ENCODE results near the gene USP11. TPM values are rescaled to one million over a fixed set of nuclear protein-coding genes. Genes with fewer than 3 reads are reported as not detected.

USP11 gene
- total RNA-seq, 1 experiment from 2014 or later, result 153 TPM

GRCh38 chrX:47232197-47232802 lies 509 bp upstream of the USP11 start:
- WGBS (ENCODE audit: extremely low coverage, insufficient read length, low lambda C conversion rate), result no CpG with 5 or more reads among the region's 8 CpGs
- no peaks in the 10 kb centered on the region for H3K27me3 ChIP-seq (ENCODE audit: insufficient read depth, low read length)
- peak overlapping the region; percentile 54 for H2AK5ac ChIP-seq (ENCODE audit: insufficient read length, low read length)
- peak overlapping the region; percentile 91 for H3K9ac ChIP-seq (ENCODE audit: extremely low read depth, insufficient read length, low read length)
- H3K4me1 ChIP-seq (ENCODE audit: insufficient read depth, low read length), result 0 out of 2 replicates have a peak, but pooled peaks cover 2% of the 10 kb centered on the region
- no peak overlapping the region for H2BK15ac ChIP-seq (ENCODE audit: low read depth, low read length)
- peaks cover 2% of the 10 kb centered on the region for H3K79me1 ChIP-seq (ENCODE audit: insufficient read depth, low read depth, low read length, poor library complexity, severe bottlenecking)
- H3K4ac ChIP-seq (ENCODE audit: low read depth, low read length), result 0 out of 2 replicates have a peak overlapping the region, but pooled peaks have one; percentile 51
- H2BK12ac ChIP-seq (ENCODE audit: insufficient read length, low read depth, low read length), result peak overlapping the region; percentile 67
- no peaks in the 10 kb centered on the region; a peak in 1 of 5 replicates for H3K9me3 Mint-ChIP-seq
- H3K23ac ChIP-seq (ENCODE audit: insufficient read length, low read depth, low read length), result no peak overlapping the region
- H4K20me1 ChIP-seq (ENCODE audit: control insufficient read depth, insufficient read depth, insufficient read length), result peaks cover 2% of the 10 kb centered on the region
- peak overlapping the region; percentile 93; the same call in 1 of the 2 replicates for H3K14ac ChIP-seq (ENCODE audit: insufficient read depth, low read length)
- no peak for DNase-seq
- peaks cover 3% of the 10 kb centered on the region; the same call in 1 of the 2 replicates for H3K27me3 Mint-ChIP-seq (ENCODE audit: low read depth)
- H3K9me3 ChIP-seq (ENCODE audit: control insufficient read depth, low read depth, low read length), result no peaks in the 10 kb centered on the region
- no peak overlapping the region for H2BK20ac ChIP-seq (ENCODE audit: low read depth, low read length, poor library complexity, severe bottlenecking)
- no peak for TF ChIP-seq CTCF (conservative IDR thresholded peaks at IDR 0.05)
- peaks cover 15% of the 10 kb centered on the region; the same call in 1 of the 2 replicates for H3K79me2 ChIP-seq (ENCODE audit: insufficient read depth, low read length)
- no peak overlapping the region for H2BK120ac ChIP-seq (ENCODE audit: low read depth, low read length, poor library complexity, severe bottlenecking)
- no peak overlapping the region for H3T11ph ChIP-seq (ENCODE audit: low read length)
- peak overlapping the region; percentile 93 for H3K27ac ChIP-seq (ENCODE audit: insufficient read length, low read depth, low read length)
- H3K27ac Mint-ChIP-seq, result peak overlapping the region; percentile 100
- H2BK5ac ChIP-seq (ENCODE audit: insufficient read length, low read length), result no peak overlapping the region
- peak overlapping the region; percentile 66 for H4K5ac ChIP-seq (ENCODE audit: insufficient read length, low read depth, low read length)
- no peak overlapping the region for H2AFZ ChIP-seq (ENCODE audit: low read length)
- H3K36me3 Mint-ChIP-seq (ENCODE audit: insufficient read depth in 1 of 3, low read depth in 3 of 3), result peaks cover 14 to 31% (median 22%) of the 10 kb centered on the region in 3 experiments
- H3K18ac ChIP-seq (ENCODE audit: insufficient read length, low read depth, low read length), result peak overlapping the region; percentile 95
- H4K91ac ChIP-seq (ENCODE audit: insufficient read length, low read depth, low read length), result peak overlapping the region; percentile 42
- no peak overlapping the region for H3K56ac ChIP-seq (ENCODE audit: insufficient read length, low read depth, low read length)
- H3K4me2 ChIP-seq (ENCODE audit: insufficient read depth, insufficient read length, low read length), result peak overlapping the region; percentile 52
- peaks cover 5 to 24% of the 10 kb centered on the region in 2 experiments for H3K4me1 Mint-ChIP-seq
- H3K4me3 Mint-ChIP-seq, result peak overlapping the region; percentile 98 to 100
- peaks cover 5% of the 10 kb centered on the region for H3K23me2 ChIP-seq (ENCODE audit: insufficient read length, low read depth, low read length, poor library complexity, severe bottlenecking)
- peak overlapping the region; percentile 57 for H4K8ac ChIP-seq (replicated peaks; ENCODE audit: insufficient read length, low read depth, low read length)
